ENCODE data around the gene LARP4. TPM values are rescaled to one million over a fixed set of nuclear protein-coding genes. Genes with fewer than 3 reads are reported as not detected.

The LARP4 gene
- total and polyA plus RNA-seq, 2 experiments from 2014 or later: 59.1 to 88.8 TPM

DNA sequence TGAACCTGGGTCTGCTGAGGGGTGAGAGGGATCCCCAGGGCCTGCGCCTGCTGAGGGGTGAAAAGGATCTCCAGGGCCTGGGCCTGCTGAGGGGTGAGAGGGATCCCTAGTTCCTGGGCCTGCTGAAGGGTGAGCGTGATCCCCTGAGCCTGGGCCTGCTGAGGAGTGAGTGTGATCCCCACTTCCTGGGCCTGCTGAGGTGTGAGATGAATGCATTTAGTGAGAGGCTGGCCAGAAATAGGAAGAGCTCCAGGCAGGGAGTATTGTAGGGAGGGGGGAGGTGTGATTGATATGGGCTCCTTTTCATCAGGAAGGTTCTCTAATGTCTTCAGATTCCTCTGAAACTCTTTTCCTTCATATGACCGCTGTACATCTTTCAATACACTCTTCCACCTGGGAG is 47.3 kb upstream of the LARP4 start:
- no peaks in the 10 kb centered on the region for H3K9me2 ChIP-seq (ENCODE audit: insufficient read depth)
- 0 out of 2 replicates have a peak, but pooled peaks cover 4% of the 10 kb centered on the region for H3K4me1 ChIP-seq (ENCODE audit: insufficient read depth)
- H3F3A ChIP-seq (replicated peaks; ENCODE audit: low read depth): no peaks in the 10 kb centered on the region
- Mint-ChIP-seq H3K36me3 (ENCODE audit: low read depth) (no peaks in the 10 kb centered on the region), H3K27ac (no peak overlapping the region), H3K4me3 (no peak overlapping the region), H3K27me3 (ENCODE audit: insufficient read depth, low read depth, poor library complexity) (peaks cover 6% of the 10 kb centered on the region), H3K4me1 (no peaks in the 10 kb centered on the region; the same call in 2 of the 3 replicates), H3K9me3 (no peaks in the 10 kb centered on the region)
- H3K4me2 ChIP-seq: no peak overlapping the region
- no peaks in the 10 kb centered on the region for H4K20me1 ChIP-seq (replicated peaks; ENCODE audit: insufficient read depth)
- H3K4me3 ChIP-seq: no peak overlapping the region
- no peaks in the 10 kb centered on the region for H3K36me3 ChIP-seq (ENCODE audit: insufficient read depth)
- no peak overlapping the region for H3K27ac ChIP-seq (ENCODE audit: low read depth)
- ATAC-seq (peak; percentile 53), DNase-seq (ENCODE audit: low spot score) (peak; percentile 22)
- TF ChIP-seq CREB1 (CRISPR knock-in tag; IDR thresholded peaks at IDR 0.05; ENCODE audit: low read depth) (no peak), ZNF462 (CRISPR knock-in tag; IDR thresholded peaks at IDR 0.05) (no peak), POLR2AphosphoS5 (IDR thresholded peaks at IDR 0.05; ENCODE audit: low read depth) (no peak), STAT1 (IDR thresholded peaks at IDR 0.05; ENCODE audit: unreplicated experiment) (no peak), EZH2phosphoT487 (IDR thresholded peaks at IDR 0.05; ENCODE audit: unreplicated experiment) (no peak), JUNB (IDR thresholded peaks at IDR 0.05; ENCODE audit: unreplicated experiment) (no peak), CTCF (conservative IDR thresholded peaks at IDR 0.05; ENCODE audit: low read depth in 2 of 2) (no peak), ETS1 (IDR thresholded peaks at IDR 0.05) (no peak), REST (IDR thresholded peaks at IDR 0.05; ENCODE audit: unreplicated experiment) (no peak), NANOG (IDR thresholded peaks at IDR 0.05; ENCODE audit: borderline replicate concordance) (no peak), ZNF331 (CRISPR knock-in tag; IDR thresholded peaks at IDR 0.05; ENCODE audit: low read depth) (no peak), ZNF114 (CRISPR knock-in tag; IDR thresholded peaks at IDR 0.05) (no peak), EZH2 (IDR thresholded peaks at IDR 0.05; ENCODE audit: low read depth, unreplicated experiment) (no peak)
- no peaks in the 10 kb centered on the region for H3K27me3 ChIP-seq (ENCODE audit: insufficient read depth)
- H3K79me2 ChIP-seq (replicated peaks; ENCODE audit: insufficient read depth): no peaks in the 10 kb centered on the region
- H2AFZ ChIP-seq: peak overlapping the region; percentile 82
